Neural progenitor cell (in vitro differentiated cells): ENCODE results near the gene MFSD11. TPM values are rescaled to one million over a fixed set of nuclear protein-coding genes. Genes with fewer than 3 reads are reported as not detected.
"Not testable (repeated sequence)": the region's sequence is repeated elsewhere in the genome, so short reads cannot be mapped to it uniquely, and the experiment has no call there.

ENCODE experiments used
- DNase-seq: peaks from one replicate; pipeline ENCODE4 v3.0.0-alpha.2; 2016; ENCODE audit warnings: low spot score
- H2AFZ ChIP-seq: fragments of 200-600 bp; sonication (generic); replicated peaks from 2 replicates; pipeline ENCODE4 v1.6.1; 2016; ENCODE audit warnings: antibody characterized with exemption
- H3F3A ChIP-seq: fragments of 200-600 bp; sonication (generic); 2 replicates; pipeline ENCODE4 v1.6.1; 2016; ENCODE audit warnings: antibody characterized with exemption, low read depth
- H3K27ac ChIP-seq: fragments of 200-600 bp; sonication (generic); 2 replicates; pipeline ENCODE4 v1.5.1; 2016; ENCODE audit warnings: mild to moderate bottlenecking
- H3K27me3 ChIP-seq: fragments of 200-600 bp; sonication (generic); 2 replicates; pipeline ENCODE4 v1.6.1; 2016; ENCODE audit warnings: mild to moderate bottlenecking, moderate library complexity
- H3K36me3 ChIP-seq: fragments of 200-600 bp; sonication (generic); 2 replicates; pipeline ENCODE4 v1.5.1; 2016
- H3K4me1 ChIP-seq: fragments of 200-600 bp; sonication (generic); 2 replicates; pipeline ENCODE4 v1.6.1; 2016; ENCODE audit warnings: mixed run types
- H3K4me2 ChIP-seq: fragments of 200-600 bp; sonication (generic); 2 replicates; pipeline ENCODE4 v1.6.1; 2016
- H3K4me3 ChIP-seq: fragments of 200-600 bp; sonication (generic); 2 replicates; pipeline ENCODE4 v1.5.1; 2016
- H3K79me2 ChIP-seq: fragments of 200-600 bp; sonication (generic); 2 replicates; pipeline ENCODE4 v1.6.1; 2016; ENCODE audit warnings: low read depth
- H3K9ac ChIP-seq: fragments of 200-600 bp; sonication (generic); 2 replicates; pipeline ENCODE4 v1.6.1; 2016
- H3K9me3 ChIP-seq: fragments of 200-600 bp; sonication (generic); 2 replicates; pipeline ENCODE4 v1.5.1; 2016; ENCODE audit warnings: low read depth
- H4K20me1 ChIP-seq: fragments of 200-600 bp; sonication (generic); 2 replicates; pipeline ENCODE4 v1.6.1; 2016; ENCODE audit warnings: low read depth
- H3K27ac Mint-ChIP-seq: 3 replicates; pipeline ENCODE4 v1.8.0; 2021; ENCODE audit warnings: mixed read lengths
- H3K27me3 Mint-ChIP-seq: 2 replicates; pipeline ENCODE4 v1.8.0; 2022; ENCODE audit warnings: low read depth, mild to moderate bottlenecking, inconsistent platforms, moderate library complexity, mixed read lengths; ENCODE audit not compliant: insufficient read depth
- H3K36me3 Mint-ChIP-seq: 3 replicates; pipeline ENCODE4 v1.8.0; 2021; ENCODE audit warnings: mixed read lengths
- H3K4me1 Mint-ChIP-seq: 3 replicates; pipeline ENCODE4 v1.8.0; 2021; ENCODE audit warnings: mixed read lengths
- H3K4me3 Mint-ChIP-seq: 3 replicates; pipeline ENCODE4 v1.8.0; 2021; ENCODE audit warnings: mild to moderate bottlenecking, moderate library complexity, mixed read lengths
- H3K9me3 Mint-ChIP-seq: 3 replicates; pipeline ENCODE4 v1.8.0; 2020; ENCODE audit warnings: mixed read lengths
- CTCF ChIP-seq: fragments of 200-600 bp; sonication (generic); IDR thresholded peaks from 2 replicates; pipeline ENCODE4 v1.5.1; 2017; ENCODE audit warnings: antibody characterized with exemption, mild to moderate bottlenecking
- EZH2 ChIP-seq: fragments of 200-600 bp; sonication (generic); IDR thresholded peaks from 2 replicates; pipeline ENCODE4 v1.6.1; 2017; ENCODE audit warnings: antibody characterized with exemption, mild to moderate bottlenecking, moderate library complexity
- EZH2phosphoT487 ChIP-seq: fragments of 200-600 bp; sonication (generic); IDR thresholded peaks from 2 replicates; pipeline ENCODE4 v1.6.1; 2017; ENCODE audit warnings: antibody characterized with exemption
- total RNA-seq: library from RNA; depleted of rRNA; stranded (reverse); fragments of >200 nt; gene quantifications from 2 replicates; pipeline ENCODE4 v1.2.3, GENCODE V29; 2015; ENCODE audit warnings: low replicate concordance

The MFSD11 gene
- total RNA-seq, 1 donor from 2014 or later, result 25.7 TPM

DNA sequence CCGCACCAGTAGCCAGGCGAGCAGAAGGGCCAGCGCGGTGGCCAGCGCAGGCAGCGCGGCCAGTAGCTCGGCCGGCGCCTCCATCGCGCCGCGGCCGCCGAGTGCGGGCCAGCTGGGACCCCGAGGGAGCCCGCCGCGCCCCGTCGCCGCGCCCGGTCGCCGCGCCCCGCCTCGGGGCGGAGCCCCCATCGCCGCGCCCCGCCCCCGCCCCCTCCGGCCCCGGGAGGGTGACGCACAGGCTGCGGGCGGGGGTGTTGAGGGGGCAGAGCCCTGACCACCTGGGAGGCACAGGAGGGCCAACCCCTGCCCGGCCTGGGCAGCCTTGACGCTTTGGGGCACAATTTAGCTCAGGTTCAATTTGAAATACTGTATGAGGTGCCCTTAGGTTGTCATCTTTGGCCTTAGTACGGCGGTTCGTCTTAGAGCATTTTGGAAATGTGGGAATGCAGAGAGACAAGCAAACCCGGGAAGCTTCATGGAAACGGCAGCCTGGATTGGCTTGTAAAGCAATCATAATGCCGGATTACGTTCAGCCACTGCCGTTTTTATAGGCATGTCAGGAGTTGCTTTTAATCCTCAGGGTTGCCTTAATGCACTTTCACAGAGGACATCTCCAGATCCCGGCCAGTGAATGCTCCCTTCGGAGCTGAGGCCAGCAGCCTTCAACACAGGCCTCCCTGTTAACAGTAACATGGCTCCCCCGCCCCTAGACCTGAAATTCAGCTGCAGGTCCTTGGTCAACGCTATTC, 26.9 kb upstream of the MFSD11 start, which contains the start of gene MXRA7:
MXRA7 (minus strand) TSS at position 103 of the 749 bp plus-strand sequence; CDS start at position 84, 19 bp downstream.
- no peak within 1 kb of the TSS for H3K9ac ChIP-seq
- peaks cover 35% of the 10 kb centered on the region for H3F3A ChIP-seq
- H3K9me3 ChIP-seq, result no peaks in the 10 kb centered on the region
- peaks cover 4% of the 10 kb centered on the region for H3K79me2 ChIP-seq
- no peak for TF ChIP-seq CTCF
- TF ChIP-seq EZH2phosphoT487, result no peak
- no peak for TF ChIP-seq EZH2
- peaks cover 3% of the 10 kb centered on the region for H3K36me3 Mint-ChIP-seq
- no peak within 1 kb of the TSS for H3K27ac ChIP-seq
- no peaks in the 10 kb centered on the region for H3K36me3 ChIP-seq
- H3K4me1 ChIP-seq, result peaks cover 31% of the 10 kb centered on the region
- peaks cover 3% of the 10 kb centered on the region for H3K27me3 Mint-ChIP-seq
- peak within 1 kb of the TSS; percentile 96 for H3K4me2 ChIP-seq
- H3K4me1 Mint-ChIP-seq, result peaks cover 40% of the 10 kb centered on the region
- peak within 1 kb of the TSS; percentile 69 for H3K4me3 ChIP-seq
- H4K20me1 ChIP-seq, result peaks cover 18% of the 10 kb centered on the region
- H3K27me3 ChIP-seq, result peaks cover 11% of the 10 kb centered on the region
- peak within 1 kb of the TSS; percentile 30 for H2AFZ ChIP-seq
- DNase-seq, result peak; percentile 87
- H3K9me3 Mint-ChIP-seq, result no peaks in the 10 kb centered on the region
- peak within 1 kb of the TSS; percentile 91 for H3K4me3 Mint-ChIP-seq
- no peak within 1 kb of the TSS for H3K27ac Mint-ChIP-seq

GRCh38 chr17:76712321-76712720, 25.6 kb upstream of the MFSD11 start:
- H2AFZ ChIP-seq, DNase-seq, H3K27me3 Mint-ChIP-seq, H3K4me3 ChIP-seq, H3K9me3 Mint-ChIP-seq, H3K27ac Mint-ChIP-seq, H3K79me2 ChIP-seq, H3K36me3 Mint-ChIP-seq, H3K27ac ChIP-seq, H3K4me3 Mint-ChIP-seq, H3K9me3 ChIP-seq, H3K36me3 ChIP-seq, H3K4me2 ChIP-seq, H3K9ac ChIP-seq: not testable (repeated sequence)
- peaks cover 36% of the 10 kb centered on the region for H3K4me1 Mint-ChIP-seq
- Histone ChIP-seq H4K20me1 (peaks cover 18% of the 10 kb centered on the region), H3K4me1 (peaks cover 31% of the 10 kb centered on the region), H3K27me3 (peaks cover 11% of the 10 kb centered on the region), H3F3A (peaks cover 35% of the 10 kb centered on the region)

GRCh38 chr17:76713765-76714164, 24.2 kb upstream of the MFSD11 start:
- peaks cover 21% of the 10 kb centered on the region for H3F3A ChIP-seq
- no peak overlapping the region for H2AFZ ChIP-seq
- H3K36me3 Mint-ChIP-seq, result peaks cover 10% of the 10 kb centered on the region
- peaks cover 4% of the 10 kb centered on the region for H4K20me1 ChIP-seq
- H3K9ac ChIP-seq, result no peak overlapping the region
- H3K4me3 Mint-ChIP-seq, result no peak overlapping the region
- H3K4me1 ChIP-seq, result peaks cover 19% of the 10 kb centered on the region
- H3K27me3 ChIP-seq, result peaks cover 11% of the 10 kb centered on the region
- no peaks in the 10 kb centered on the region for H3K9me3 ChIP-seq
- no peak overlapping the region for H3K4me3 ChIP-seq
- H3K4me2 ChIP-seq, result no peak overlapping the region
- no peak for DNase-seq
- no peaks in the 10 kb centered on the region for H3K36me3 ChIP-seq
- no peaks in the 10 kb centered on the region for H3K79me2 ChIP-seq
- H3K9me3 Mint-ChIP-seq, result no peaks in the 10 kb centered on the region
- H3K27ac ChIP-seq, result no peak overlapping the region
- H3K27me3 Mint-ChIP-seq, result peaks cover 3% of the 10 kb centered on the region
- peaks cover 23% of the 10 kb centered on the region for H3K4me1 Mint-ChIP-seq
- TF ChIP-seq CTCF (no peak), EZH2phosphoT487 (no peak), EZH2 (no peak)
- H3K27ac Mint-ChIP-seq, result no peak overlapping the region

- peaks cover 13% of the 10 kb centered on the region for H3K36me3 Mint-ChIP-seq
- Histone ChIP-seq H3K79me2 (no peaks in the 10 kb centered on the region), H3K9ac (no peak overlapping the region), H3K27me3 (peaks cover 10% of the 10 kb centered on the region), H3K36me3 (no peaks in the 10 kb centered on the region), H3K27ac (no peak overlapping the region), H3F3A (peaks cover 15% of the 10 kb centered on the region), H4K20me1 (no peaks in the 10 kb centered on the region), H3K9me3 (no peaks in the 10 kb centered on the region), H3K4me2 (no peak overlapping the region), H2AFZ (no peak overlapping the region), H3K4me3 (no peak overlapping the region), H3K4me1 (peaks cover 14% of the 10 kb centered on the region)
- H3K27me3 Mint-ChIP-seq, result peaks cover 3% of the 10 kb centered on the region
- no peaks in the 10 kb centered on the region for H3K9me3 Mint-ChIP-seq
- DNase-seq, result no peak
- H3K4me3 Mint-ChIP-seq, result no peak overlapping the region
- TF ChIP-seq CTCF (no peak), EZH2phosphoT487 (no peak), EZH2 (no peak)
- H3K4me1 Mint-ChIP-seq, result peaks cover 17% of the 10 kb centered on the region
- H3K27ac Mint-ChIP-seq, result no peak overlapping the region
These were observed 23.6 kb upstream of the MFSD11 start for GRCh38 chr17:76714336-76714735.
